C4-2B (cell line): Measurements from ENCODE around the gene E2F6.

Experiments used
- ZFX ChIP-seq: fragments of 450-650 bp; IDR thresholded peaks from 2 replicates; pipeline ENCODE4 v1.6.1; 2017
- TF ChIP-seq, protein P1 (sequence below): fragments of 450-650 bp; conservative IDR thresholded peaks from 2 replicates; pipeline ENCODE4 v1.5.1; 2017; ENCODE audit warnings: mild to moderate bottlenecking

DNA sequence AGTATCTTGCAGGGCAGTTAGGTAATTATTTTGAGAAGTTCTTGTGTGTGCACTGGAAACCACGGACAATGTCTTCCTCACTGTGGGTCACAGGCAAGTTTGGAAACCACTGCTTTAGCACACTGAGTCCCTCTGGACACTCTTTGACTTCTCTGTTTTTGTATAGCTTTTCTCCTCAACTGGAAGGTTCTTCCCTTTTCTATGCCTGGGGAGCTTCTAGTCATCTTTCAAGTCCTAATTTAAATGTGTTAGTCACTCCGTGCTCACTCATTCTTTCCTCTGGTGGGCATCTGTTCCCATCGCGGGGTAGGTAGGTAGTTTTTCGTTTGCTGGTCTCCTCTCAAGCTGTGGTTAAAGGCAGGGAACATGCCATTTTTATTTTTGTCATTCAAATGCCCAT is 32.1 kb downstream of the E2F6 start:
- TF ChIP-seq, protein P1, sequence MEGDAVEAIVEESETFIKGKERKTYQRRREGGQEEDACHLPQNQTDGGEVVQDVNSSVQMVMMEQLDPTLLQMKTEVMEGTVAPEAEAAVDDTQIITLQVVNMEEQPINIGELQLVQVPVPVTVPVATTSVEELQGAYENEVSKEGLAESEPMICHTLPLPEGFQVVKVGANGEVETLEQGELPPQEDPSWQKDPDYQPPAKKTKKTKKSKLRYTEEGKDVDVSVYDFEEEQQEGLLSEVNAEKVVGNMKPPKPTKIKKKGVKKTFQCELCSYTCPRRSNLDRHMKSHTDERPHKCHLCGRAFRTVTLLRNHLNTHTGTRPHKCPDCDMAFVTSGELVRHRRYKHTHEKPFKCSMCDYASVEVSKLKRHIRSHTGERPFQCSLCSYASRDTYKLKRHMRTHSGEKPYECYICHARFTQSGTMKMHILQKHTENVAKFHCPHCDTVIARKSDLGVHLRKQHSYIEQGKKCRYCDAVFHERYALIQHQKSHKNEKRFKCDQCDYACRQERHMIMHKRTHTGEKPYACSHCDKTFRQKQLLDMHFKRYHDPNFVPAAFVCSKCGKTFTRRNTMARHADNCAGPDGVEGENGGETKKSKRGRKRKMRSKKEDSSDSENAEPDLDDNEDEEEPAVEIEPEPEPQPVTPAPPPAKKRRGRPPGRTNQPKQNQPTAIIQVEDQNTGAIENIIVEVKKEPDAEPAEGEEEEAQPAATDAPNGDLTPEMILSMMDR = no peak
- no peak for TF ChIP-seq ZFX
